ENCODE results near the gene KIR2DL1. TPM values are rescaled to one million over a fixed set of nuclear protein-coding genes. Genes with fewer than 3 reads are reported as not detected.
"Not testable (repeated sequence)": the region's sequence is repeated elsewhere in the genome, so short reads cannot be mapped to it uniquely, and the experiment has no call there.

KIR2DL1 gene
- total RNA-seq, 1 donor from 2014 or later, result 0.58 TPM

- intact Hi-C loops (cut with DNase I), result no loop called here
- H3K9me3 ChIP-seq, result no peaks in the 10 kb centered on the region
- no peak overlapping the region for H3K27ac ChIP-seq
- no peak overlapping the region for H3K4me3 ChIP-seq
- DNase-seq, result no peak
- no peaks in the 10 kb centered on the region for H3K36me3 ChIP-seq
- no peaks in the 10 kb centered on the region for H3K4me1 ChIP-seq
- peaks cover 2% of the 10 kb centered on the region for H3K27me3 ChIP-seq
- no peak for ATAC-seq
- no peak for TF ChIP-seq CTCF (IDR thresholded peaks at IDR 0.05)
Measured at GRCh38 chr19:54804101-54804500, 34.5 kb downstream of the KIR2DL1 start.

DNA sequence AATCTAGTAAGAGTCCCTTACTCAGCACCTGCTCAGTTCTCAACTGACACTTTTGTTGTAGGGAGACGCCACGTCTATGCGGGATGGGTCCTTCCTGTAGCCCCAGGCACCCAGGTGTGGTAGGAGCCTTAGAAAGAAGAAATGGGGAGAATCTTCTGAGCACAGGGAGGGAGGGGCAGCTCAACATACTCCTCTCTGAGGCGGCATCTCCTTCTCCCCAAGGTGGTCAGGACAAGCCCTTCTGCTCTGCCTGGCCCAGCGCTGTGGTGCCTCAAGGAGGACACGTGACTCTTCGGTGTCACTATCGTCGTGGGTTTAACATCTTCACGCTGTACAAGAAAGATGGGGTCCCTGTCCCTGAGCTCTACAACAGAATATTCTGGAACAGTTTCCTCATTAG is 35.0 kb downstream of the KIR2DL1 start:
- TF ChIP-seq CTCF (IDR thresholded peaks at IDR 0.05), result no peak
- Histone ChIP-seq H3K27ac (no peak overlapping the region), H3K27me3 (peaks cover 2% of the 10 kb centered on the region), H3K4me3 (no peak overlapping the region), H3K36me3 (no peaks in the 10 kb centered on the region), H3K9me3 (no peaks in the 10 kb centered on the region), H3K4me1 (no peaks in the 10 kb centered on the region)
- ATAC-seq, result no peak
- intact Hi-C loops (cut with DNase I), result no loop called here
- no peak for DNase-seq

DNA sequence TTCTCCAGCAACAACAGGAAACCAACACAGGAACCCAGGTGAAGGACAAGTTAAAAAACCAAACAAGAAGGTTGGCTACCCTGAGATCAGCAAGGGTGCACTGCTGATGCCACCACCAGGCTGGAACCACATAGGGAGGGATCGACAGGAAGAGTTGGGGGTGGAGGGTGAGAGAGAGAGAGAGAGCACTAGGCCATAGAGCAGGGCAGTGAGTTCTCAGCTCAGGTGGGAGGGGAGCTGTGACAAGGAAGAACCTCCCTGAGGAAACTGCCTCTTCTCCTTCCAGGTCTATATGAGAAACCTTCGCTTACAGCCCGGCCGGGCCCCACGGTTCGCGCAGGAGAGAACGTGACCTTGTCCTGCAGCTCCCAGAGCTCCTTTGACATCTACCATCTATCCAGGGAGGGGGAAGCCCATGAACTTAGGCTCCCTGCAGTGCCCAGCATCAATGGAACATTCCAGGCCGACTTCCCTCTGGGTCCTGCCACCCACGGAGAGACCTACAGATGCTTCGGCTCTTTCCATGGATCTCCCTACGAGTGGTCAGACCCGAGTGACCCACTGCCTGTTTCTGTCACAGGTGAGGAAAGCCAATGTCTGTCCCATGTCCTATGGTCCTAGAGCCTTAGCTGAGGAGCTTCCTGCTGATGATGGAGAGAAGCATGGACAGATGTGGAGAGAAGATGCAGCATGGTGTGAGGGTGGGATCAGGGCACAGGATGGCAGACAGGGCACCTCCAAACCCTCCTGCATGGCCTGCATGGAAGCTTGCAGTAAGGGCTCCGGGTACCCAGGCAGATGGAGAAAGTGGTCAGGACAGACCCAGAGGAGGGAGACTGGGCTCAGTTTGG is 36.3 kb downstream of the KIR2DL1 start:
- Histone ChIP-seq H3K36me3 (no peaks in the 10 kb centered on the region), H3K27ac (no peak overlapping the region), H3K4me3 (no peak overlapping the region), H3K4me1 (no peaks in the 10 kb centered on the region), H3K9me3 (no peaks in the 10 kb centered on the region), H3K27me3 (peaks cover 2% of the 10 kb centered on the region)
- TF ChIP-seq CTCF (IDR thresholded peaks at IDR 0.05), result no peak
- ATAC-seq, result no peak
- DNase-seq, result no peak
- intact Hi-C loops (cut with DNase I), result no loop called here

DNA sequence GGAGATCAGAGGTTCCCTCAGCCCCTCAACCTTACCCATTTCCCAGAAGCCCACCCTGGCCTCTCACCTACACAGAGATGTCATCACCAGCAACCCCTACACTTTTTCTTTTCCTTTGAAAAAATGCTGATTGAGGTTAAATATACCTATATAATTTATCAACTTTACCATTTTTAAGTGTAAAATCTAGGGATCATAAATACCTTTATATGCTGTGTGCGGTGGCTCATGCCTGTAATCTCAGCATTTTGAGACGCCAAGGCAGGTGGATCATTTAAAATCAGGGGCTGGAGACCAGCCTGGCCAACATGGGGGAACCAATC is 36.9 kb downstream of the KIR2DL1 start:
- no peaks in the 10 kb centered on the region for H3K4me1 ChIP-seq
- DNase-seq, result no peak
- no peak for ATAC-seq
- H3K9me3 ChIP-seq, result no peaks in the 10 kb centered on the region
- no peak overlapping the region for H3K27ac ChIP-seq
- intact Hi-C loops (cut with DNase I), result no loop called here
- TF ChIP-seq CTCF (IDR thresholded peaks at IDR 0.05), result no peak
- H3K27me3 ChIP-seq, result peaks cover 2% of the 10 kb centered on the region
- no peaks in the 10 kb centered on the region for H3K36me3 ChIP-seq
- no peak overlapping the region for H3K4me3 ChIP-seq

DNA sequence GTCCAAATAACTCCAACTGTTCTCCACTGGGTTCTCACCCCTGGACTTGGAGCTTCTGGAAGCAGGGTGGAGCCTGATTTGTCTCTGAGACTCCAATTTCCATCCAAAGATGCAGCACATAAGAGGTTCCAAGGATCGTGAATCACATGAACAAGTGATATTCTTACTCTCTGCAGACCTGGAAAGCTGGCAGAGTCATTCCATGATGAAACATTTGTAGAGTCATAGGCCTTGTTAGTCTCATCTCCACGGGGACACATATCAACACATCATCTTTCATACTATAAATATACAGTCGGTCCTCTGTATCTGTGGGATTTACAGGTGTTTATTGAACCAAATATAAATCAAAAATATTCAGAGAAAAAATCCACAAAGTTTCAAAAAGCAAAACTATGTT is 45.0 kb downstream of the KIR2DL1 start:
- H3K36me3 ChIP-seq; H3K27me3 ChIP-seq; ATAC-seq; H3K9me3 ChIP-seq; DNase-seq; H3K4me3 ChIP-seq; H3K4me1 ChIP-seq; intact Hi-C loops (cut with DNase I); H3K27ac ChIP-seq: not testable (repeated sequence)

DNA sequence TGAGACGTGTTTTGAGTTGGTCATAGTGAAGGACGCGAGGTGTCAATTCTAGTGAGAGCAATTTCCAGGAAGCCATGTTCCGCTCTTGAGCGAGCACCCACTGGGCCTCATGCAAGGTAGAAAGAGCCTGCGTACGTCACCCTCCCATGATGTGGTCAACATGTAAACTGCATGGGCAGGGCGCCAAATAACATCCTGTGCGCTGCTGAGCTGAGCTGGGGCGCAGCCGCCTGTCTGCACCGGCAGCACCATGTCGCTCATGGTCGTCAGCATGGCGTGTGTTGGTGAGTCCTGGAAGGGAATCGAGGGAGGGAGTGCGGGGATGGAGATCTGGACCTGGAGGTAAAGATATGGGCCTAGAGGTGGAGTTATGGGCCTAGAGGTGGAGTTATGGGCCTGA is 46.7 kb downstream of the KIR2DL1 start, which contains the start of gene KIR3DL1:
TSS of gene KIR3DL1 (plus strand) at position 218 of the 400 bp plus-strand sequence.
- H3K4me3 ChIP-seq; H3K4me1 ChIP-seq; DNase-seq; H3K9me3 ChIP-seq; H3K27ac ChIP-seq; intact Hi-C loops (cut with DNase I); H3K27me3 ChIP-seq; ATAC-seq; H3K36me3 ChIP-seq: not testable (repeated sequence)

Measured in upper lobe of right lung (tissue), 1 donor.